ENCODE measurements around the gene ANO1. TPM values are rescaled to one million over a fixed set of nuclear protein-coding genes. Genes with fewer than 3 reads are reported as not detected.

ANO1 gene
- total and polyA plus RNA-seq, 2 of the 8 experiments (the other 6 are each of a cell fraction or from before 2014, with no cell fraction given): 4.7 to 5.0 TPM

DNA sequence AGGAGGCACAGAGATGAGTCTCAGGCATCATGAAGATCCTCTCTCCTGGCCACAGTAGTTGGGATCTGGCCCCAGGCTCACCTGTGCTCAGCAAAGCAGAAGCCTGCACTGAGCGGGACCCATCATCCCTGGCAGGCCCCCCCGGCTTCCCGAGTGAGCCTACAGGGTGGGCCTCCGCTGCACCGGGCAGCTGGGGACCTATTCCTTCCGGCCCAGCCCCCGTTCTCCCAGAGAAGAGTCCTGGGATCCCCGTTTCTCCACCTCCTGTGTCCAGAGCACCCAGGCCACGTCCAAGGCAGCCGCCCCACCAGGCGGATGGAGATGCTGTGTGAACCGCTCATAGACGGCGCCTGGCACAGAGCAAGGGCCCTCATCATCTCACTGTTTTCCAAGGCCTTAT lies 52.5 kb downstream of the ANO1 start (continued):
- no peak for TF ChIP-seq CHD7 (IDR thresholded peaks at IDR 0.05; ENCODE audit: insufficient replicate concordance, low read length)
- no peak for TF ChIP-seq CREB1 (IDR thresholded peaks at IDR 0.05)
- TF ChIP-seq, protein P1, sequence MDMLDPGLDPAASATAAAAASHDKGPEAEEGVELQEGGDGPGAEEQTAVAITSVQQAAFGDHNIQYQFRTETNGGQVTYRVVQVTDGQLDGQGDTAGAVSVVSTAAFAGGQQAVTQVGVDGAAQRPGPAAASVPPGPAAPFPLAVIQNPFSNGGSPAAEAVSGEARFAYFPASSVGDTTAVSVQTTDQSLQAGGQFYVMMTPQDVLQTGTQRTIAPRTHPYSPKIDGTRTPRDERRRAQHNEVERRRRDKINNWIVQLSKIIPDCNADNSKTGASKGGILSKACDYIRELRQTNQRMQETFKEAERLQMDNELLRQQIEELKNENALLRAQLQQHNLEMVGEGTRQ (IDR thresholded peaks at IDR 0.05; ENCODE audit: low read length): no peak
- TF ChIP-seq RXRA (IDR thresholded peaks at IDR 0.05; ENCODE audit: insufficient read depth, low read depth, low read length): no peak
